Ovary (tissue), 9 donors: Measurements from ENCODE around the gene TRMT44. TPM values are rescaled to one million over a fixed set of nuclear protein-coding genes. Genes with fewer than 3 reads are reported as not detected.

Source experiments
- DNase-seq, 5 donors: peaks; one replicate each; pipeline ENCODE4 v3.0.0-alpha.2; 2019 to 2020
- H3K27ac ChIP-seq, 2 donors: fragments of 200-600 bp; one replicate each; pipeline versions ENCODE4 v1.5.1 to v1.8.0; 2019 to 2022
- H3K27me3 ChIP-seq: fragments of 200-600 bp; one replicate; pipeline ENCODE4 v1.8.0; 2022
- H3K36me3 ChIP-seq: fragments of 200-600 bp; sonication (generic); one replicate; pipeline ENCODE4 v1.5.1; 2019
- H3K4me1 ChIP-seq: one replicate; pipeline ENCODE4 v1.8.1; 2013; ENCODE audit warnings: mild to moderate bottlenecking, moderate library complexity; ENCODE audit not compliant: insufficient read depth
- H3K4me3 ChIP-seq: fragments of 200-600 bp; sonication (generic); one replicate; pipeline ENCODE4 v1.5.1; 2017
- H3K9me3 ChIP-seq, 2 donors: fragments of 200-600 bp in 1 of 2; sonication (generic) in 1 of 2; one replicate each; pipeline versions ENCODE4 v1.5.1 to v1.8.1; 2013 to 2019; ENCODE audit warnings: mild to moderate bottlenecking in 1 of 2, moderate library complexity in 1 of 2
- CTCF ChIP-seq, 3 donors: fragments of 450-650 bp in 2 of 3; fragments of 200-600 bp in 1 of 3; IDR thresholded peaks; one replicate each; pipeline versions ENCODE4 v1.5.1 to v1.8.0; 2016 to 2022; ENCODE audit warnings: antibody characterized with exemption in 3 of 3, mild to moderate bottlenecking in 1 of 3
- EP300 ChIP-seq: sonication (generic); formaldehyde crosslinking; IDR thresholded peaks from one replicate; pipeline ENCODE4 v1.6.1; 2017; ENCODE audit warnings: antibody characterized with exemption
- POLR2A ChIP-seq: fragments of 450-650 bp; IDR thresholded peaks from one replicate; pipeline ENCODE4 v1.6.1; 2017; ENCODE audit warnings: antibody characterized with exemption, mild to moderate bottlenecking, moderate library complexity
- WGBS, 3 donors: extraction: QIAGEN DNeasy Blood & Tissue Kit in 1 of 3; methylation state at CpG; one replicate each; pipeline versions ENCODE4 v1.1.5 to v1.1.7; 2013 to 2017; 5-methylcytosine and 5-hydroxymethylcytosine counted together
- intact Hi-C, 4 donors: fragments of 100-400 bp; cut with DNase I; formaldehyde crosslinking; loops; one replicate each; pipeline versions ENCODE4 v1.11.0 to v1.15.1; 2022 to 2023
- polyA plus RNA-seq, 2 donors: library from polyadenylated mRNA; stranded (reverse); fragments of 200-250 nt in 1 of 2; fragments of 350-450 nt in 1 of 2; fragmentation: Illumina TruSeq in 1 of 2; extraction: RNeasy Lipid Tissue Mini Kit (QIAGEN cat#74804) in 1 of 2; gene quantifications; one replicate each; pipeline ENCODE4 v1.2.3, GENCODE V29; 2013 to 2014
- total RNA-seq, 7 donors: library from RNA; depleted of rRNA in 2 of 7; stranded (reverse); fragments of >200 nt in 2 of 7; fragmentation: NEBNext Ultra II Directional in 3 of 7; extraction: Animal tissue kit (Norgen Biotek cat#: 25700) in 3 of 7; gene quantifications; one replicate each; pipeline versions ENCODE4 v1.1.0 to v1.2.4, GENCODE V29; 2016 to 2023
- donor health status: DM: no; HTN: no; CAD: no; lungs with moderate emphysema.
- donor health status: DM: no; HTN: no; CAD: no.
- donor health status: Bipolar disorder and iron deficiency.
- donor health status: DM: yes; HTN: yes; CAD: no.
- donor health status: DM: no; HTN: no; CAD: no.
- donor health status: DM: yes; HTN: yes; CAD: no.

The TRMT44 gene
- total and polyA plus RNA-seq, 9 donors = 14.6 to 54.8 (median 32.8) TPM

- intact Hi-C loops = loop anchor here in 3 of 4 donors (2.0 to 10.0 kb wide), 6 partner anchors 127 to 237 kb away; no protein-coding TSS in a partner anchor
- Histone ChIP-seq H3K36me3 (no peaks in the 10 kb centered on the region), H3K27me3 (no peaks in the 10 kb centered on the region), H3K9me3 (no peaks in the 10 kb centered on the region), H3K4me3 (no peak overlapping the region), H3K27ac (no peak overlapping the region), H3K4me1 (no peaks in the 10 kb centered on the region)
- 64 to 86% (median 81%) methylated on average over 11 of the region's 11 CpGs for WGBS, 3 donors
- peak in 2 of 5 donors; percentile 22 to 24 for DNase-seq
- TF ChIP-seq EP300 (no peak), POLR2A (no peak), CTCF (IDR thresholded peaks at IDR 0.05) (no peak)
These were observed 38.4 kb upstream of the TRMT44 start for GRCh38 chr4:8402181-8402597.

GRCh38 chr4:8402640-8403039 is 37.9 kb upstream of the TRMT44 start:
- H3K4me3 ChIP-seq = no peak overlapping the region
- H3K27ac ChIP-seq = no peak overlapping the region
- no peaks in the 10 kb centered on the region for H3K4me1 ChIP-seq
- TF ChIP-seq CTCF (IDR thresholded peaks at IDR 0.05) (no peak), POLR2A (no peak), EP300 (no peak)
- no peaks in the 10 kb centered on the region for H3K36me3 ChIP-seq
- 84 to 87% (median 86%) methylated on average over 14 of the region's 14 CpGs for WGBS, 3 donors
- intact Hi-C loops = loop anchor here in 3 of 4 donors (2.0 to 10.0 kb wide), 6 partner anchors 128 to 238 kb away; no protein-coding TSS in a partner anchor
- H3K9me3 ChIP-seq = no peaks in the 10 kb centered on the region
- H3K27me3 ChIP-seq = no peaks in the 10 kb centered on the region
- DNase-seq = peak in 1 of 5 donors; percentile 36

- Histone ChIP-seq H3K36me3 (no peaks in the 10 kb centered on the region), H3K27ac (no peak overlapping the region), H3K9me3 (no peaks in the 10 kb centered on the region), H3K4me1 (no peaks in the 10 kb centered on the region), H3K4me3 (no peak overlapping the region), H3K27me3 (no peaks in the 10 kb centered on the region)
- 40 to 48% (median 42%) methylated on average over 12 of the region's 12 CpGs for WGBS, 3 donors
- DNase-seq = peak; percentile 86 to 94 (median 92)
- intact Hi-C loops = loop anchor here in 3 of 4 donors (2.0 to 10.0 kb wide), 6 partner anchors 128 to 238 kb away; no protein-coding TSS in a partner anchor
- peak; percentile 24 for TF ChIP-seq POLR2A
- peak; percentile 85 to 97 (median 95) for TF ChIP-seq CTCF (IDR thresholded peaks at IDR 0.05)
- no peak for TF ChIP-seq EP300
These were observed 37.3 kb upstream of the TRMT44 start for GRCh38 chr4:8403173-8403753.

- Histone ChIP-seq H3K4me1 (no peaks in the 10 kb centered on the region), H3K36me3 (no peaks in the 10 kb centered on the region)
- peak in 1 of 5 donors; percentile 16 for DNase-seq
These were observed 36.6 kb upstream of the TRMT44 start for GRCh38 chr4:8403976-8404375.

More at GRCh38 chr4:8403976-8404375, 36.6 kb upstream of the TRMT44 start:
- H3K27me3 ChIP-seq = no peaks in the 10 kb centered on the region
- no peak for TF ChIP-seq EP300
- TF ChIP-seq CTCF (IDR thresholded peaks at IDR 0.05) = no peak
- no peak for TF ChIP-seq POLR2A
- WGBS, 3 donors = 88 to 91% (median 89%) methylated on average over 13 of the region's 13 CpGs
- no peak overlapping the region for H3K4me3 ChIP-seq
- no peak overlapping the region for H3K27ac ChIP-seq
- H3K9me3 ChIP-seq = no peaks in the 10 kb centered on the region
- intact Hi-C loops = loop anchor here (2.0 to 10.0 kb wide), 6 partner anchors 129 to 239 kb away; no protein-coding TSS in a partner anchor
